Astrocyte (in vitro differentiated cells and primary cell): ENCODE data around the gene FXYD7. TPM values are rescaled to one million over a fixed set of nuclear protein-coding genes. Genes with fewer than 3 reads are reported as not detected.

Experiments
- DNase-seq: peaks from one replicate; pipeline ENCODE4 v3.0.0-alpha.2; 2010; ENCODE audit warnings: low read depth
- FAIRE-seq: peaks from 2 replicates; lab custom pipeline; 2011; peaks lifted over from hg19 to GRCh38; lab: Jason Lieb, UNC
- H2AFZ ChIP-seq: 2 replicates; pipeline ENCODE4 v1.6.0; 2012; ENCODE audit warnings: low read depth, low read length, inconsistent platforms
- H3K27ac ChIP-seq: 2 replicates; pipeline ENCODE4 v1.5.1; 2011; ENCODE audit warnings: low read depth, low read length, inconsistent platforms
- H3K27me3 ChIP-seq: 2 replicates; pipeline ENCODE4 v1.6.0; 2011; ENCODE audit warnings: low read length, inconsistent platforms; ENCODE audit not compliant: insufficient read depth
- H3K36me3 ChIP-seq: 2 replicates; pipeline ENCODE4 v1.5.1; 2011; ENCODE audit warnings: low read length, inconsistent platforms; ENCODE audit not compliant: insufficient read depth
- H3K4me1 ChIP-seq: 2 replicates; pipeline ENCODE4 v1.5.1; 2011; ENCODE audit warnings: low read length, inconsistent platforms; ENCODE audit not compliant: insufficient read depth
- H3K4me2 ChIP-seq: 2 replicates; pipeline ENCODE4 v1.6.0; 2012; ENCODE audit warnings: low read length, inconsistent platforms
- H3K4me3 ChIP-seq: 2 replicates; pipeline ENCODE4 v1.5.1; 2011; ENCODE audit warnings: low read depth, mild to moderate bottlenecking, low read length, inconsistent platforms; ENCODE audit not compliant: insufficient read depth
- H3K79me2 ChIP-seq: 2 replicates; pipeline ENCODE4 v1.6.0; 2012; ENCODE audit warnings: mild to moderate bottlenecking, low read length, inconsistent platforms; ENCODE audit not compliant: insufficient read depth
- H3K9ac ChIP-seq: 2 replicates; pipeline ENCODE4 v1.6.0; 2012; ENCODE audit warnings: mild to moderate bottlenecking, low read length, inconsistent platforms
- H3K9me3 ChIP-seq: 2 replicates; pipeline ENCODE4 v1.5.1; 2012; ENCODE audit warnings: low read depth, mild to moderate bottlenecking, low read length, inconsistent platforms; ENCODE audit not compliant: insufficient read depth
- H4K20me1 ChIP-seq: 2 replicates; pipeline ENCODE4 v1.6.0; 2012; ENCODE audit warnings: low read length, inconsistent platforms; ENCODE audit not compliant: insufficient read depth
- H3K27ac Mint-ChIP-seq: one replicate; pipeline ENCODE4 v1.8.0; 2021; ENCODE audit warnings: mild to moderate bottlenecking, mixed read lengths; ENCODE audit not compliant: unreplicated experiment
- H3K27me3 Mint-ChIP-seq: one replicate; pipeline ENCODE4 v1.8.0; 2021; ENCODE audit warnings: low read depth, mixed read lengths; ENCODE audit not compliant: unreplicated experiment
- H3K36me3 Mint-ChIP-seq: one replicate; pipeline ENCODE4 v1.8.0; 2021; ENCODE audit warnings: low read depth, mixed read lengths; ENCODE audit not compliant: unreplicated experiment
- H3K4me1 Mint-ChIP-seq: one replicate; pipeline ENCODE4 v1.8.0; 2021; ENCODE audit warnings: low read depth, mixed read lengths; ENCODE audit not compliant: unreplicated experiment
- H3K4me3 Mint-ChIP-seq: one replicate; pipeline ENCODE4 v1.8.0; 2021; ENCODE audit warnings: mild to moderate bottlenecking, moderate library complexity, mixed read lengths; ENCODE audit not compliant: unreplicated experiment
- H3K9me3 Mint-ChIP-seq: one replicate; pipeline ENCODE4 v1.8.0; 2021; ENCODE audit warnings: mild to moderate bottlenecking, mixed read lengths; ENCODE audit not compliant: unreplicated experiment
- EZH2 ChIP-seq: IDR thresholded peaks from 2 replicates; pipeline ENCODE4 v1.6.1; 2012; ENCODE audit warnings: mild to moderate bottlenecking, low read length, inconsistent platforms; ENCODE audit not compliant: insufficient read depth
- total RNA-seq: library from RNA; stranded (reverse); gene quantifications from 2 replicates; pipeline ENCODE4 v1.2.1, GENCODE V29; 2021
- TF ChIP-seq, protein P1 (sequence below): IDR thresholded peaks from 2 replicates; pipeline ENCODE4 v1.5.1; 2011; ENCODE audit warnings: low read depth, mild to moderate bottlenecking, inconsistent platforms, low read length, moderate library complexity; ENCODE audit not compliant: insufficient read depth

FXYD7 gene
- total RNA-seq, 1 donor from 2014 or later = not detected

DNA sequence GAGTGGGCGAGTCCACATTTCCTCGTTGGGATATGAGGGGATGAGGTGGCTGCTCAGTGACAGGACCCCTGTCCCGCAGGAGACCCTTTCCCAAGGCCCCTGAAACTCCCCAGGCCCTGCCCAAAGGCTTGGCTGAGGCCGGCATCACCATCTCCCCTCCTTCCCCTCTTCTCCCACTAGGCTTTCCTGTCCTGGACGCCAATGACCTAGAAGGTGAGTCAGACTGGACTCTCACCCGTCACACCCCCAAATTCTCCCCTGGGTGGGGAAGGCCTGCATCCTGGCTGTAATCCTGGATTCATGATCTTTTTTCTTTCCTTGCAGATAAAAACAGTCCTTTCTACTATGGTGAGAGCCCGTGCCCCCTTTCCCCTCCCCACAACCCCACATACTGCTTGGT lies 22.2 kb upstream of the FXYD7 start:
- Histone ChIP-seq H3K4me3 (no peak overlapping the region), H3K36me3 (no peaks in the 10 kb centered on the region), H3K9ac (no peak overlapping the region), H3K9me3 (no peaks in the 10 kb centered on the region), H3K79me2 (no peaks in the 10 kb centered on the region), H3K27ac (no peak overlapping the region), H4K20me1 (no peaks in the 10 kb centered on the region), H3K4me1 (peaks cover 15% of the 10 kb centered on the region), H3K27me3 (no peaks in the 10 kb centered on the region), H2AFZ (no peak overlapping the region), H3K4me2 (peak overlapping the region; percentile 11)
- Mint-ChIP-seq H3K9me3 (peaks cover 4% of the 10 kb centered on the region), H3K36me3 (no peaks in the 10 kb centered on the region), H3K27ac (no peak overlapping the region), H3K4me1 (peaks cover 1% of the 10 kb centered on the region), H3K27me3 (peaks cover 36% of the 10 kb centered on the region), H3K4me3 (no peak overlapping the region)
- DNase-seq (no peak), FAIRE-seq (no peak)
- TF ChIP-seq EZH2 = no peak
- TF ChIP-seq, protein P1, sequence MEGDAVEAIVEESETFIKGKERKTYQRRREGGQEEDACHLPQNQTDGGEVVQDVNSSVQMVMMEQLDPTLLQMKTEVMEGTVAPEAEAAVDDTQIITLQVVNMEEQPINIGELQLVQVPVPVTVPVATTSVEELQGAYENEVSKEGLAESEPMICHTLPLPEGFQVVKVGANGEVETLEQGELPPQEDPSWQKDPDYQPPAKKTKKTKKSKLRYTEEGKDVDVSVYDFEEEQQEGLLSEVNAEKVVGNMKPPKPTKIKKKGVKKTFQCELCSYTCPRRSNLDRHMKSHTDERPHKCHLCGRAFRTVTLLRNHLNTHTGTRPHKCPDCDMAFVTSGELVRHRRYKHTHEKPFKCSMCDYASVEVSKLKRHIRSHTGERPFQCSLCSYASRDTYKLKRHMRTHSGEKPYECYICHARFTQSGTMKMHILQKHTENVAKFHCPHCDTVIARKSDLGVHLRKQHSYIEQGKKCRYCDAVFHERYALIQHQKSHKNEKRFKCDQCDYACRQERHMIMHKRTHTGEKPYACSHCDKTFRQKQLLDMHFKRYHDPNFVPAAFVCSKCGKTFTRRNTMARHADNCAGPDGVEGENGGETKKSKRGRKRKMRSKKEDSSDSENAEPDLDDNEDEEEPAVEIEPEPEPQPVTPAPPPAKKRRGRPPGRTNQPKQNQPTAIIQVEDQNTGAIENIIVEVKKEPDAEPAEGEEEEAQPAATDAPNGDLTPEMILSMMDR = no peak

DNA sequence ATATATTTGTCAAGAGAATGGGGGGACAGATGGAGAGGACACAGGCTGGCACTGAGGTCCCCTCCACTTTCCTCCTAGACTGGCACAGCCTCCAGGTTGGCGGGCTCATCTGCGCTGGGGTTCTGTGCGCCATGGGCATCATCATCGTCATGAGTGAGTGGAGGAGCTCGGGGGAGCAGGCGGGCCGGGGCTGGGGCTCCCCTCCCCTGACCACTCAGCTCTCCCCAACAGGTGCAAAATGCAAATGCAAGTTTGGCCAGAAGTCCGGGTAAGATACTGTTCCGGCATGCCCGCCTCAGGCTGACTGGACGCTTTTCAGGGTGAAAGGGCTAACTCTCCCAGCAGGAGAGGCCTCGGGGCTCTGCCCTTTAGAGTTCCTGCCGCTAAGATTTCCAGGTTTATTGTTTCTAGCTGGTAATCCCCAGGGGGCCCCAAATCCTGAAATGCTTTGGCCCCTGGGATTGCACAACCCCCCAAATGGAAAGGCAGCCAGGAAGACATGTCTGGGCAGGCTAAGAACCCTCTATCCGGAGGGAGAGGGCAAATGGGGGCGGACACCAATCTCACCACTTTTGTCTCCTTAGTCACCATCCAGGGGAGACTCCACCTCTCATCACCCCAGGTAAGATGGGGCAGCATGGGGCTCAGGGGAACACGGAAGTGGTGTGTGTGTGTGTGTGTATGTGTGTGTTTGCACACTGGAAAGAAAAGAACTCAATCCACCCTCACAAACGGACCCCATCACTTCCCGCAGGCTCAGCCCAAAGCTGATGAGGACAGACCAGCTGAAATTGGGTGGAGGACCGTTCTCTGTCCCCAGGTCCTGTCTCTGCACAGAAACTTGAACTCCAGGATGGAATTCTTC lies 20.1 kb upstream of the FXYD7 start:
- H3K9ac ChIP-seq = no peak overlapping the region
- H4K20me1 ChIP-seq = no peaks in the 10 kb centered on the region
- H3K27ac ChIP-seq = no peak overlapping the region
- FAIRE-seq = no peak
- no peak for DNase-seq
- H3K27me3 ChIP-seq = peaks cover 1% of the 10 kb centered on the region
- H2AFZ ChIP-seq = no peak overlapping the region
- Mint-ChIP-seq H3K9me3 (peaks cover 2% of the 10 kb centered on the region), H3K27ac (no peak overlapping the region), H3K27me3 (peaks cover 34% of the 10 kb centered on the region), H3K36me3 (no peaks in the 10 kb centered on the region), H3K4me1 (no peaks in the 10 kb centered on the region), H3K4me3 (no peak overlapping the region)
- H3K79me2 ChIP-seq = no peaks in the 10 kb centered on the region
- TF ChIP-seq, protein P1 = no peak
- no peak for TF ChIP-seq EZH2
- no peaks in the 10 kb centered on the region for H3K9me3 ChIP-seq
- H3K4me3 ChIP-seq = no peak overlapping the region
- H3K4me2 ChIP-seq = no peak overlapping the region
- no peaks in the 10 kb centered on the region for H3K36me3 ChIP-seq
- peaks cover 15% of the 10 kb centered on the region for H3K4me1 ChIP-seq

DNA sequence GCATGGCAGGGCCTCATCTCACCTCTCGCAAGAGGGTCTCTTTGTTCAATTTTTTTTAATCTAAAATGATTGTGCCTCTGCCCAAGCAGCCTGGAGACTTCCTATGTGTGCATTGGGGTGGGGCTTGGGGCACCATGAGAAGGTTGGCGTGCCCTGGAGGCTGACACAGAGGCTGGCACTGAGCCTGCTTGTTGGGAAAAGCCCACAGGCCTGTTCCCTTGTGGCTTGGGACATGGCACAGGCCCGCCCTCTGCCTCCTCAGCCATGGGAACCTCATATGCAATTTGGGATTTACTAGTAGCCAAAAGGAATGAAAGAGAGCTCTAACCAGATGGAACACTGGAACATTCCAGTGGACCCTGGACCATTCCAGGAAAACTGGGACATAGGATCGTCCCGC lies 19.5 kb upstream of the FXYD7 start:
- Histone ChIP-seq H3K79me2 (no peaks in the 10 kb centered on the region), H4K20me1 (no peaks in the 10 kb centered on the region), H3K9me3 (no peaks in the 10 kb centered on the region), H3K36me3 (no peaks in the 10 kb centered on the region), H3K27me3 (peaks cover 2% of the 10 kb centered on the region), H3K4me1 (peaks cover 15% of the 10 kb centered on the region), H3K27ac (no peak overlapping the region), H3K4me3 (peak overlapping the region; percentile 64), H3K9ac (no peak overlapping the region), H2AFZ (no peak overlapping the region), H3K4me2 (peak overlapping the region; percentile 97)
- Mint-ChIP-seq H3K4me1 (no peaks in the 10 kb centered on the region), H3K27me3 (peaks cover 38% of the 10 kb centered on the region), H3K27ac (no peak overlapping the region), H3K36me3 (no peaks in the 10 kb centered on the region), H3K4me3 (no peak overlapping the region), H3K9me3 (peaks cover 2% of the 10 kb centered on the region)
- FAIRE-seq = no peak
- TF ChIP-seq, protein P1 = no peak
- TF ChIP-seq EZH2 = no peak
- no peak for DNase-seq
